HG03060 (cell line): ENCODE data around the gene U2SURP.

Experiments used
- ATAC-seq: cut with Tn5 transposase; IDR thresholded peaks from one replicate; pipeline ENCODE4 v1.9.1; 2021; ENCODE audit warnings: low read depth, moderate number of reproducible peaks; ENCODE audit not compliant: unreplicated experiment

Gene U2SURP

GRCh38 chr3:143095813-143096212, 94.4 kb downstream of the U2SURP start:
- ATAC-seq, result no peak

GRCh38 chr3:143098032-143098764, 96.8 kb downstream of the U2SURP start:
- no peak for ATAC-seq

DNA sequence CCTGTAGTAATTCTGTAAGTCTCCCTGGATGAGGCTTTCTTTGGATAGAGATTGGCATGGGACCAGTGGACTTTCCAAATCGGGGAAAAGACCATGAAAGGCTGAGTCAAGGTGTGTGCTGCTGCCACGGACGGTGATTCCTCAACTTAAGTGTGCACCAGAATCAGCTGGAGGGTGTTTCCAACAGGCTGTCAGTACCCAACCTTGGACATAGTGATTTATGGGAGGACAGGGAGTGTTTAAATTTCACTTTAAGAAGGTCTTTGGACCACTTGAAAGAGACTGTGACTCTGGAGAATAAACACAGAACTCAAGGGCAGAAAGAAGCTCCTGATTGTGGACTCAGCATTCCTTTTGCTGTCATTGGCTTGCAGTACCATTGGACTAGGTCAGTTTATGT, 97.8 kb downstream of the U2SURP start:
- ATAC-seq, result no peak

DNA sequence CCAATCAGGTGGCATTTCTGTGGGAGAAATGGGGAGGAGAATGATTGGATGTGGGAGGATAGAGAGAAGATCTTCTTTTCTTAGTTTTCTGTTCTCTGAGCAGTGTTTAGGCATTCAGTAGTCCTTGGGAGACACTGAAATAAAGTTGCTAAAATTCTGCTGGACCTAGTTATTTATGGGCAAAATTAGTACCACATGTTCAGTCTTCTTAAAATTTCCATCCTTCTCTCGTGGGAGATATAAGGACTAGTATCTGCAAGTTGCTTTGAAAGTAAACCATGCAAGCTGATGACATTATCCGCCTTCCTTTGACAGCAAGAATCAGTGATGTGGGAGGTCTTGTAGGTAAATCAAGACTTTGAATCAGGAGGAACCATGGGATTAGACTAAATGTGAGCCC, 98.3 kb downstream of the U2SURP start:
- ATAC-seq, result no peak

- no peak for ATAC-seq
Observed at GRCh38 chr3:143100451-143100850, 99.1 kb downstream of the U2SURP start.

DNA sequence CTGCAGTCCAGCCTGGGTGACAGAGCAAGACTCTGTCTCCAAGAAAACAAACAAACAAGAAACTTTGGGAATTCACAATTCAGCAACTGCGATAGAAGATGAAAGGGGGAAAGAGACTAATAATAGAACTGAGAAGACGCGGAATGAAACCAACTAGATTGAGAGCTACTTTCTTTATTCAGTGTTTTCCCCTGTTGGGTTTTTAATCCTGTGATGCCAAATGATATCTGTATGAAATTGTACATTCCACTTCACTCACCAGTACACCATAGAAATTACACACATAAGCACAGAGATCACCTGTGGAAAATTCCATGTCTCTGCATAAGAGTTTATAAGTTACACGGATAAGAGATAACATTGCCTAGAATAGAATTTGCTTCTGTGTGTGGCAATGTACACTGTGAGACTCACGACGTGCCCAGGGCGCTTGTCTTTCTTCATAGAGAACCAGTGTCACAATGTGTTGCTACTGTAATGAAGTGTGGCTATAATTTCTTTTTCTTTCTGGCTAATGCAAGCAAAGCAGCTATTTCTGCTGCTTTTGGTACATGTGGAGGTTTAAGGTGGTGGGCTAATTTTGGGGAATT, 100.5 kb downstream of the U2SURP start:
- ATAC-seq, result no peak

GRCh38 chr3:143103652-143104051, 102.3 kb downstream of the U2SURP start:
- no peak for ATAC-seq

- ATAC-seq, result no peak
Observed at GRCh38 chr3:143105170-143105569, 103.8 kb downstream of the U2SURP start.

- no peak for ATAC-seq
Observed at GRCh38 chr3:143109861-143110260, 108.5 kb downstream of the U2SURP start.
